SU-DHL-6 (cell line): Measurements from ENCODE around the gene ADSS2.

Experiments
- H2AFZ ChIP-seq: fragments of 200-600 bp; sonication (generic); 2 replicates; pipeline ENCODE4 v1.6.1; 2014; ENCODE audit warnings: low read depth, mild to moderate bottlenecking, moderate library complexity, mixed read lengths, antibody characterized with exemption, low read length; ENCODE audit not compliant: severe bottlenecking
- H3F3A ChIP-seq: fragments of 200-600 bp; shearing (Covaris generic); 2 replicates; pipeline ENCODE4 v1.6.0; 2016; ENCODE audit warnings: antibody characterized with exemption, mild to moderate bottlenecking; ENCODE audit not compliant: insufficient read depth
- H3K27ac ChIP-seq: fragments of 200-600 bp; sonication (generic); 2 replicates; pipeline ENCODE4 v1.5.1; 2016; ENCODE audit warnings: low read depth, mild to moderate bottlenecking, low read length, moderate library complexity, mixed read lengths
- H3K27me3 ChIP-seq: fragments of 200-600 bp; sonication (generic), shearing (Covaris generic); 2 replicates; pipeline ENCODE4 v1.6.0; 2014; ENCODE audit warnings: mild to moderate bottlenecking, low read length
- H3K36me3 ChIP-seq: fragments of 200-600 bp; sonication (generic); 2 replicates; pipeline ENCODE4 v1.6.1; 2014; ENCODE audit warnings: mild to moderate bottlenecking, low read length, mixed read lengths
- H3K4me2 ChIP-seq: fragments of 300-600, 200-600 bp; shearing (Covaris generic), sonication (generic); 2 replicates; pipeline ENCODE4 v1.6.0; 2014; ENCODE audit warnings: low read length, low read depth, mild to moderate bottlenecking; ENCODE audit not compliant: poor library complexity, severe bottlenecking
- H3K4me3 ChIP-seq: fragments of 200-600 bp; sonication (generic); 2 replicates; pipeline ENCODE4 v1.5.1; 2014; ENCODE audit warnings: antibody characterized with exemption, low read length, mild to moderate bottlenecking, mixed read lengths; ENCODE audit not compliant: insufficient read depth, poor library complexity, severe bottlenecking
- H3K79me2 ChIP-seq: fragments of 200-600 bp; sonication (generic); 2 replicates; pipeline ENCODE4 v1.6.1; 2014; ENCODE audit warnings: mild to moderate bottlenecking, low read length, moderate library complexity; ENCODE audit not compliant: insufficient read depth
- H3K9ac ChIP-seq: fragments of 200-600 bp; sonication (generic); 2 replicates; pipeline ENCODE4 v1.7.0; 2014; ENCODE audit warnings: mild to moderate bottlenecking, low read length
- H3K9me2 ChIP-seq: fragments of 200-600 bp; sonication (generic); replicated peaks from 2 replicates; pipeline ENCODE4 v1.6.1; 2014; ENCODE audit warnings: low read length; ENCODE audit not compliant: insufficient read depth
- H3K9me3 ChIP-seq: fragments of 200-600 bp; sonication (generic); 2 replicates; pipeline ENCODE4 v1.6.1; 2014; ENCODE audit warnings: low read length, mixed read lengths; ENCODE audit not compliant: insufficient read depth
- H4K20me1 ChIP-seq: fragments of 200-600 bp; sonication (generic); 2 replicates; pipeline ENCODE4 v1.6.1; 2014; ENCODE audit warnings: low read depth, mild to moderate bottlenecking, antibody characterized with exemption, low read length, moderate library complexity, mixed read lengths
- EZH2phosphoT487 ChIP-seq: fragments of 200-600 bp; sonication (generic), shearing (Covaris generic); conservative IDR thresholded peaks from 2 replicates; pipeline ENCODE4 v1.6.1; 2018; ENCODE audit warnings: mild to moderate bottlenecking, antibody characterized with exemption, low read length, moderate library complexity, mixed read lengths
- TF ChIP-seq, protein P1 (sequence below): fragments of 200-600 bp; sonication (generic); IDR thresholded peaks from one replicate; pipeline ENCODE4 v1.5.1; 2017; ENCODE audit warnings: antibody characterized with exemption, mild to moderate bottlenecking, low read length, moderate library complexity; ENCODE audit not compliant: insufficient read depth, poor library complexity, severe bottlenecking

Gene ADSS2

GRCh38 chr1:244393604-244394176 is 58.0 kb downstream of the ADSS2 start:
- Histone ChIP-seq H3K27ac (no peak overlapping the region), H2AFZ (no peak overlapping the region), H4K20me1 (no peaks in the 10 kb centered on the region), H3F3A (no peaks in the 10 kb centered on the region), H3K79me2 (no peaks in the 10 kb centered on the region), H3K9ac (no peak overlapping the region), H3K9me3 (no peaks in the 10 kb centered on the region), H3K9me2 (no peaks in the 10 kb centered on the region), H3K4me2 (no peak overlapping the region), H3K4me3 (no peak overlapping the region), H3K27me3 (no peaks in the 10 kb centered on the region), H3K36me3 (no peaks in the 10 kb centered on the region)
- no peak for TF ChIP-seq EZH2phosphoT487
- TF ChIP-seq, protein P1, sequence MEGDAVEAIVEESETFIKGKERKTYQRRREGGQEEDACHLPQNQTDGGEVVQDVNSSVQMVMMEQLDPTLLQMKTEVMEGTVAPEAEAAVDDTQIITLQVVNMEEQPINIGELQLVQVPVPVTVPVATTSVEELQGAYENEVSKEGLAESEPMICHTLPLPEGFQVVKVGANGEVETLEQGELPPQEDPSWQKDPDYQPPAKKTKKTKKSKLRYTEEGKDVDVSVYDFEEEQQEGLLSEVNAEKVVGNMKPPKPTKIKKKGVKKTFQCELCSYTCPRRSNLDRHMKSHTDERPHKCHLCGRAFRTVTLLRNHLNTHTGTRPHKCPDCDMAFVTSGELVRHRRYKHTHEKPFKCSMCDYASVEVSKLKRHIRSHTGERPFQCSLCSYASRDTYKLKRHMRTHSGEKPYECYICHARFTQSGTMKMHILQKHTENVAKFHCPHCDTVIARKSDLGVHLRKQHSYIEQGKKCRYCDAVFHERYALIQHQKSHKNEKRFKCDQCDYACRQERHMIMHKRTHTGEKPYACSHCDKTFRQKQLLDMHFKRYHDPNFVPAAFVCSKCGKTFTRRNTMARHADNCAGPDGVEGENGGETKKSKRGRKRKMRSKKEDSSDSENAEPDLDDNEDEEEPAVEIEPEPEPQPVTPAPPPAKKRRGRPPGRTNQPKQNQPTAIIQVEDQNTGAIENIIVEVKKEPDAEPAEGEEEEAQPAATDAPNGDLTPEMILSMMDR, result no peak

DNA sequence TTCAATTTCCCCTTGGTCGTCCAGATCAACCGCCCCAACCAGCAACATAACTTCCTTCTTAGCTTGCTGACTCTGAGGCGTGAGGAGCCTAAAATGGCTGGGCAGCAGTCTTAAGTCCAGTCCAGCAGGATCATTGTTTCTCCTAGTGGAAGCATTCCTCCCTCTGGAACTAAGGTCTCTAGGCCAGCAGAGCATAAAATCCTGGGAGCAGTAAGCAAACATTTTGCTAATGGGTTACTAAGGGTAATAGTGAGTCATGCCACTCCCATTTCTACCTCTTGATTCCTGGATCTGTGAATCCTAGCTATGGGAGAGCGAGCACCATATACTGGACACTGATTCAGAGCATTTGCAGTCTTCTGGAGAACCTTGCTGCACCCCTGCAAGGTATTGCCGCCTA is 59.9 kb downstream of the ADSS2 start:
- Histone ChIP-seq H4K20me1 (no peaks in the 10 kb centered on the region), H3K27me3 (no peaks in the 10 kb centered on the region), H3K9ac (no peak overlapping the region), H3K9me2 (no peaks in the 10 kb centered on the region), H3K27ac (no peak overlapping the region), H2AFZ (no peak overlapping the region), H3K4me3 (no peak overlapping the region), H3K9me3 (no peaks in the 10 kb centered on the region), H3F3A (no peaks in the 10 kb centered on the region), H3K4me2 (no peak overlapping the region), H3K79me2 (no peaks in the 10 kb centered on the region), H3K36me3 (no peaks in the 10 kb centered on the region)
- no peak for TF ChIP-seq EZH2phosphoT487
- TF ChIP-seq, protein P1, result no peak

GRCh38 chr1:244388961-244389360 is 62.7 kb downstream of the ADSS2 start:
- Histone ChIP-seq H3K4me2 (no peak overlapping the region), H3K27me3 (no peaks in the 10 kb centered on the region), H3F3A (no peaks in the 10 kb centered on the region), H3K9ac (no peak overlapping the region), H3K27ac (no peak overlapping the region), H3K79me2 (no peaks in the 10 kb centered on the region), H3K4me3 (no peak overlapping the region), H3K9me3 (no peaks in the 10 kb centered on the region), H3K36me3 (no peaks in the 10 kb centered on the region), H3K9me2 (no peaks in the 10 kb centered on the region), H2AFZ (no peak overlapping the region), H4K20me1 (no peaks in the 10 kb centered on the region)
- TF ChIP-seq EZH2phosphoT487, result no peak
- TF ChIP-seq, protein P1, result no peak
